GM18502 (cell line): ENCODE data around the gene SHROOM3.
"Not testable (repeated sequence)": the region's sequence is repeated elsewhere in the genome, so short reads cannot be mapped to it uniquely, and the experiment has no call there.

Experiments
- ATAC-seq: cut with Tn5 transposase; IDR thresholded peaks from one replicate; pipeline ENCODE4 v1.9.1; 2021; ENCODE audit warnings: mild to moderate bottlenecking; ENCODE audit not compliant: unreplicated experiment, poor library complexity

Gene SHROOM3

GRCh38 chr4:76585897-76586360, 150.9 kb downstream of the SHROOM3 start:
- peak; percentile 93 for ATAC-seq

GRCh38 chr4:76588274-76588673, 153.2 kb downstream of the SHROOM3 start:
- no peak for ATAC-seq

GRCh38 chr4:76589402-76589801, 154.4 kb downstream of the SHROOM3 start:
- ATAC-seq: no peak

GRCh38 chr4:76589872-76590797, 155.1 kb downstream of the SHROOM3 start:
- no peak for ATAC-seq

- no peak for ATAC-seq
Observed at GRCh38 chr4:76590798-76591281, 155.8 kb downstream of the SHROOM3 start.

GRCh38 chr4:76591992-76592391, 157.0 kb downstream of the SHROOM3 start:
- no peak for ATAC-seq

- ATAC-seq: no peak
Observed at GRCh38 chr4:76592460-76592859, 157.4 kb downstream of the SHROOM3 start.

- ATAC-seq: no peak
Observed at GRCh38 chr4:76594173-76594572, 159.1 kb downstream of the SHROOM3 start.

- no peak for ATAC-seq
Observed at GRCh38 chr4:76595435-76595834, 160.4 kb downstream of the SHROOM3 start.

- ATAC-seq: no peak
Observed at GRCh38 chr4:76596713-76597112, 161.7 kb downstream of the SHROOM3 start.

GRCh38 chr4:76597423-76597979, 162.5 kb downstream of the SHROOM3 start:
- ATAC-seq: no peak

GRCh38 chr4:76600447-76600846, 165.4 kb downstream of the SHROOM3 start:
- ATAC-seq: no peak

- ATAC-seq: no peak
Observed at GRCh38 chr4:76601791-76602190, 166.8 kb downstream of the SHROOM3 start.

GRCh38 chr4:76605099-76605563, 170.1 kb downstream of the SHROOM3 start:
- ATAC-seq: no peak

- ATAC-seq: no peak
Observed at GRCh38 chr4:76606645-76607265, 171.7 kb downstream of the SHROOM3 start.

GRCh38 chr4:76607266-76607799, 172.3 kb downstream of the SHROOM3 start:
- peak; percentile 94 for ATAC-seq

- no peak for ATAC-seq
Observed at GRCh38 chr4:76607846-76608245, 172.8 kb downstream of the SHROOM3 start.

GRCh38 chr4:76608549-76608948, 173.5 kb downstream of the SHROOM3 start:
- not testable (repeated sequence) for ATAC-seq

- no peak for ATAC-seq
Observed at GRCh38 chr4:76610751-76611547, 175.9 kb downstream of the SHROOM3 start.
